T47D (cell line): Measurements from ENCODE around the gene LRP8.
"Not testable (repeated sequence)": the region's sequence is repeated elsewhere in the genome, so short reads cannot be mapped to it uniquely, and the experiment has no call there.

Experiments
- DNase-seq, 2 experiments: peaks; one replicate each; pipeline versions ENCODE4 v3.0.0 to v3.0.0-alpha.2; 2011 to 2012; ENCODE audit warnings: low read depth in 1 of 2, low spot score in 1 of 2
- JUND ChIP-seq: IDR thresholded peaks from 2 replicates; pipeline ENCODE4 v1.6.1; 2012; ENCODE audit warnings: low read depth
- in situ Hi-C: cut with HindIII; loops from 2 replicates; pipeline ENCODE4 v1.10.0; 2016; ENCODE audit warnings: low sequenced_read_pairs, low pct_unique_long_range_greater_than_20kb

Gene LRP8

DNA sequence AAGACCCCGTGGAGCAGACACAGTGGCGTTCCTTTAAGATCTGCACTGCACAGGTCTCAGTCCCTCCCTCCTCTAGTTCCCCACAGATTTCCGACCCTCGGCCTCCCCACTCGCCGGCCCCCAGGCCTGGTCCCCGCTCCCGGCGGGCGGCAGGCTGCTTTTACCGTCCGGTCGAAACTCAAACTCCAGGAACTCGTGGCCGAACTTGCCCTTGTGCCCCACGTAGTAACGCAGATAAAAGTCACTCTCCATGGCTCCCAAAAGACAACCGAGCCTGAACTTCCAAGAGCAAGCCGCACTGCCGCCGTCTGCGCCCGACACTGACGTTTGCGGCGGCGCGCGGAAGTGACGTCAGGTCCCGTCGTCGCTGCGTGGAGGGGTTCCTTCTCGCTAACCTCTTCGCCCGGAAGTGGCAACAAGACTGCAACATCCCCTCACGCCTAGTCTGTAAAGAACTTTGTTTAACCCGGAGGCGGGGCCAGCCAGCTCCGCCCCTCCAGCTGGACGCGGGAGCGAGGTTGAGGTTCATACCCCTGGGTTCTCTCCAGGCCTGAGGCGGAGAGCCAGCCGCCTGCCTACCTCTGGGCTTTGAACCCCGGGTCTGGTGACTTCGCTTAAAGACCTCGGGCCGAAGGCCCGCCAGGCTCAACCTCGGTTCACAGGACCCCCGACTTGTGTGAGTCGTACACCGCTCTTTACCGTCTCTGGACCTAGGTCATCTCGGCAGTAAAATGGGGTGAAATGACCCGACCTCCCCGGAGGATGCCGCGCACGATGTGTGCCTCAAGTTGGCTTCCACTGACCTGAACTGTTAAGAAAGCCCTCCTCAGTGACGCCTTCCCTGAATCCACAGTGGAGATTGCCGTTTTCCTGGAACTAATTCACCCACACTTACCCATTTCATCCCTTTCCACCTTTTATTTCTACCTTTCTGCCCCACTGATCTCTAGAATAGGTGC lies 89.4 kb downstream of the LRP8 start, which contains the start of gene MAGOH:
MAGOH (minus strand) TSS at position 322 of the 959 bp plus-strand sequence; CDS start at position 252, 70 bp downstream.
- DNase-seq: peak; percentile 95
- in situ Hi-C loops: no loop called here
- no peak for TF ChIP-seq JUND

DNA sequence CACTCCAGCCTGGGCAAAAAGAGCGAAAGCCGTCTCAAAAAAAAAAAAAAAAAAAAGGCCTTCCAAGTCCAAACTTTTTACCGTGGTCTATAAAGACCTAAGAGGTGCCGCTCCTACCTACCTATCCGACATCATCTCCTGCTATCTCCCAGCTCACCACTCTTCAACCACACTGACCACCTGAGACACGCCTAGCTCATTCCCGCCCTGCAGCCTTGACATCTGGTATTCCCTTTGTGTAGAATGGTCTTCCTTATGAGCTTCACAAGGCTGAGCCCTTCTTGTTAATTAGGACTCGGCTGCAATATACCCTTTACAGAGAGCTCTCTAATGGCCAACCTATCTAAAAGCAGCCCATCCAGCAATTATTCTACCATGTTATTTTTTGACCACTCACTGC lies 90.2 kb downstream of the LRP8 start:
- in situ Hi-C loops: no loop called here
- DNase-seq: no peak
- TF ChIP-seq JUND: no peak

DNA sequence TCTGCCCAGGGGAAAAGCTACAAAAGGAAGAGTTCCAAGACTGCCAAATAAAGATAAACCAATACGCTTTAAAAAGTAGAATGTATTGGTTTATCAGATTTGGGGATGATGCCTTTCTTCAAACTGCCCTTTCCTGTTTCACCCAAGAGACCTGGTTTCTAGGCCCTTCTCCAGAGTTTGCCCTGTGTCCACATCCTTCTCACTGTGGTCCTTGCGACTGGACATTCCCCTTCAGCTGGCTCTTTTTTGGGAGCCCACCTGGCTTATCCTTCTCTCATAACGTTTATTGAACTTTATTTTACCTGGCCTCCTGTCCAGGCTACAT lies 106.9 kb downstream of the LRP8 start:
- in situ Hi-C loops: no loop called here
- no peak for DNase-seq
- no peak for TF ChIP-seq JUND

DNA sequence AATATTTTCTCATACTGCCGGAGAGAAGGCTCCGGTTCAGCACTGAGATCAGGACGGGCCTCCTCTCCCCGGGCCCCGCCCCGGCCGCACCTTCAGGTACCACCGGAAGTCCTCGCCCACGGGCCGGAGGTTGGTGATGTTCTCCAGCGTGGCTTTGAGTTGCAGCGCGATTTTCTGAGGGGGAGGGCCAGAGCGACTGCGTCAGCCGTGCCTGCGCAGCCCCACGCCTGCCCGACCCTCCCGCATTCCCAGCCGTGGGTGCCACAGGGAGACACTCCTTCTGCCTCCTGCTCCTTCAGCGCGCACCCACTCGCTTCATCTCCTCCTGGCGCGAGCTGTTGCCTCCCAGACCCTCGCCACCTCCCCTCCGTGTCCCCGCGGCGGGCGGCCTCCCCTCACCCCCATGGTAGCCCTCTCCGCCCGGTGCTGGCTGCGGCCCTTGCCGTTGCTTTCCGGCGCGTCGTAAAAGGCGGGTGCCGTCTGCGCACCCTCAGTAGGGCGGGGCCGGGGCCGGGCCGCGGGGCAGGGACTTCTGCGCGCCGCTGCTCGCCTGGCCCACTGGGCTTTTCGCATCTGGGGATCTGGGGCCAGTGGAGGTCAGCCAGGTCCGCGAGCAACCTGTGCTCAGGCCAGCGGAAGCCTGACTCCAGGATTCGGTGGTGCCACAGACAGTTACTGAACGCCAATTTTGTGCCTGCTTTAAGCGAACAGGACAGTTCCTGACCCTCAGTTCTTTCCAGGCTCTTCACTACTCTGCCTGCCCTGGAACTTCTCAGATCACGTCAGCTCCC lies 107.5 kb downstream of the LRP8 start, which contains the start of gene CZIB:
CZIB (minus strand) TSS at position 464 of the 791 bp plus-strand sequence; CDS start at position 405, 59 bp downstream.
- no peak for TF ChIP-seq JUND
- in situ Hi-C loops: no loop called here
- peak; percentile 54 to 93 for DNase-seq

DNA sequence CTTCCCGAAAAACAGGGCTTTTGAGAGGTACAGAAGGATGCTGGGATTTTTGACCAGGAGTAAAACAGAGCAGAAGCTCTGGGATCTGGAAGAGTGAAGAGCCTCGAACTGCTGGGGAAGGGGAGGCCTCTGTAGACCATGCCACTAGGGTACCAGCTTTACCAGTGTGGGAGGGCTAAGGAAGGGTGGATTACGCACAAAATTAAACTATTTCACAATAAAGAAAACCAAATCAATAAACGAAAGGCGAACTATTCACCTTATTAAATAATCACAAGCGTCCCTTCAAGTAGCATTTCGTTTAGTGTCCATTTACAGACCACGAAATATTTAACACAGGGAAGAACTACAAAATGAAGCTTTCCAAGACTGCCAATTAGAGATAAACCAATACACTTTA lies 108.2 kb downstream of the LRP8 start:
- in situ Hi-C loops: no loop called here
- DNase-seq: no peak
- no peak for TF ChIP-seq JUND

DNA sequence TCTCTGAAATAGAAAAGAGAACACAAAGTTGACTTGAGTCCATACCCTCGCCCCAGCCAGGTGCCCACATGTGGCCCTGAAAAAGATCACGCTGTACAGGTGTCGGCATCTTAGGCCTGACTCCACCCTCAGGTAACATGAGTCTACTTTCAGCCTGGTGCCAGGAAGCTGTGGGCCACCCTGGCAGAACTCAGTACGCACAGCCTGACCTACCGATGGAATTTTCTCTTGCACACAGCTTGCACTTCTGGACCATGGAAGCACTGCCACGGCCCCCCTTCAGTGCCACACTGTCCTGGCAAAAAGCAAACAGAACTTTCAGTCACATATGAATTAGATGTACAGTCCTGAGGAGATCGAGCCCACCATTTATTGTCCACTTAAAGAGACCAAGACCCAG lies 109.7 kb downstream of the LRP8 start:
- in situ Hi-C loops: no loop called here
- no peak for DNase-seq
- TF ChIP-seq JUND: no peak

DNA sequence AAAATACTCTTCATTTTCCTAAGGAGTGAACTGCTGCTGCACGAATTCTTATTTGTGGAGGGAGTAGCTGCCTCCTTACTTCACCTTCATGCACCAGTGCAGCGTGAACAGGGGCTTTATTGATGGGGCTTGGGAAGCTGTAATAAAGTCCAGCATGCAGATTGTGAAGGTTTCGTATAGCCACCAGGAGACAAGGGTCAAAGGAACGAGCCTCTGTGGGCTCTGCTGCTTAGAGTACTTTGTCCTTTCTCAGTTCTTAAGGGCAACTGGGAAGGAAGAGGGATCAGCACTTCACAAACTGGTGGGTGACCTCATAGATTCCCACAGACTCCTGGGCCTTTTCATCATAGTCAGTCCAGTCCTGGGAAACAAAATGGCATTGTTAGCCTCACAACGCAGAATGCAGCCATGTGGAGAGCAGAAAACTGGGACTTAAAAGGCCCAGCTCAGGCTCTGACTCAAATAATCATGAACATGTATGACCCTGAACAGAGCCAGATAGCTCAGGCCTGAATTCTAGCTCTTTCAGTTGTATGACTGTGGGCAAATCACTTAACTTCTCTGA lies 113.4 kb downstream of the LRP8 start:
- TF ChIP-seq JUND: no peak
- in situ Hi-C loops: no loop called here
- no peak for DNase-seq

DNA sequence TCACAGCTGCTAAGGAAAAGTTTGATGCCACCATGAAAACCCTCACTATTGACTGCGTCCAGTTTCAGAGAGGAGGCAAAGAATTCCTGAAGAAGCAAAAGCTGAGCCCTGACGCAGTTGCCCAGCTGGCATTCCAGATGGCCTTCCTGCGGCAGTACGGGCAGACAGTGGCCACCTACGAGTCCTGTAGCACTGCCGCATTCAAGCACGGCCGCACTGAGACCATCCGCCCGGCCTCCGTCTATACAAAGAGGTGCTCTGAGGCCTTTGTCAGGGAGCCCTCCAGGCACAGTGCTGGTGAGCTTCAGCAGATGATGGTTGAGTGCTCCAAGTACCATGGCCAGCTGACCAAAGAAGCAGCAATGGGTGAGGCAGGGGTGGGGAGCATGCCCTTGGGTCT lies 116.9 kb downstream of the LRP8 start:
- TF ChIP-seq JUND: no peak

DNA sequence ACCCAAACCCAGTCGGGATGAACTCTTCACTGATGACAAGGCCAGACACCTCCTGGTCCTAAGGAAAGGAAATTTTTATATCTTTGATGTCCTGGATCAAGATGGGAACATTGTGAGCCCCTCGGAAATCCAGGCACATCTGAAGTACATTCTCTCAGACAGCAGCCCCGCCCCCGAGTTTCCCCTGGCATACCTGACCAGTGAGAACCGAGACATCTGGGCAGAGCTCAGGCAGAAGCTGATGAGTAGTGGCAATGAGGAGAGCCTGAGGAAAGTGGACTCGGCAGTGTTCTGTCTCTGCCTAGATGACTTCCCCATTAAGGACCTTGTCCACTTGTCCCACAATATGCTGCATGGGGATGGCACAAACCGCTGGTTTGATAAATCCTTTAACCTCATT lies 117.5 kb downstream of the LRP8 start:
- in situ Hi-C loops: no loop called here
- DNase-seq: no peak
- TF ChIP-seq JUND: no peak

More for the DNA sequence above, 116.9 kb downstream of the LRP8 start:
- no peak for DNase-seq
- in situ Hi-C loops: no loop called here

DNA sequence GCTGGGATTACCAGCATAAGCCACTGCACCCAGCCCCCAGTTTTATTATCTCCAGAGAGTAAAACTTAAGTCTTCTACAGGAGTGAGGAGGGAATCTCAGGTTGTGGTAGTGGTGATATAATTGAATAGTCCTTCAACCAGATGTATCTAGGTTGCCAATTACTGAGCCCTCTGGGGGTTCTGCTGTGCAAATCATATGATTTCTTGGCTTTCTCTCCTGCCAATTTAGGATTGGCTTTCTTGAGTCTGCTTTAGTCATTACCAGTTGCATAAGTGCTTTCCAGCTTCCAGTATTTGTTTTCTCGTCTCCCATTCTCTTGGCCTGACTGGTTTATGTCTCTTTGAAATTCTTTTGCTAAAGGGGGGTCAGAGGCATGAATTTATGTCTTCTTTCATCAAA lies 120.1 kb downstream of the LRP8 start:
- TF ChIP-seq JUND: no peak
- in situ Hi-C loops: no loop called here
- no peak for DNase-seq

DNA sequence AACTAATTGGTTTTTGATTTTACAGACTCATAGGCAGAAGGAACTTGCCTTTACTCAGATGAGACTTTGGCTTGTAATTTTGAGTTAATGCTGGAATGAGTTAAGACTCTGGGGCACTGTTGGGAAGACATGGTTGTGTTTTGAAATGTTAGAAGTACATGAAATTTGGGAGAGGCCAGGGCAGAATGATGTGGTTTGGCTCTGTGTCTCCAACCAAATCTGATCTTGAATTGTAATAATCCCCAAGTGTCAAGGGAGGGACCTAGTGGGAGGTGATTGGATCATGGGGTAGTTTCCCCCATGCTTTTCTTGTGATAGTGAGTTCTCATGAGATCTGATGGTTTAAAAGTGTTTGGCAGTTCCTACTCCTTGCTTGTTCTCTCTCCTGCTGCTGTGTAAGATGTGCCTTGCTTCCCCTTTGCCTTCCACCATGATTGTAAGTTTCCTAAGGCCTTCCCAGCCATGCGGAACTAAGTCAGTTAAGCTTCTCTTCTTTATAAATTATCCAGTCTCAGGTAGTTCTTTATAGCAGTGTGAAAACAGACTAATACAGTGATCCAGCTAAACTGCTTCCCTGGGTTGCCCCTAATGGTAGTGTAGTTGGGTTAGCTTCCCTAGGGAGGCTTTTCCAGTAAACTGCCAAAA lies 121.0 kb downstream of the LRP8 start:
- no peak for DNase-seq
- in situ Hi-C loops: no loop called here
- no peak for TF ChIP-seq JUND

DNA sequence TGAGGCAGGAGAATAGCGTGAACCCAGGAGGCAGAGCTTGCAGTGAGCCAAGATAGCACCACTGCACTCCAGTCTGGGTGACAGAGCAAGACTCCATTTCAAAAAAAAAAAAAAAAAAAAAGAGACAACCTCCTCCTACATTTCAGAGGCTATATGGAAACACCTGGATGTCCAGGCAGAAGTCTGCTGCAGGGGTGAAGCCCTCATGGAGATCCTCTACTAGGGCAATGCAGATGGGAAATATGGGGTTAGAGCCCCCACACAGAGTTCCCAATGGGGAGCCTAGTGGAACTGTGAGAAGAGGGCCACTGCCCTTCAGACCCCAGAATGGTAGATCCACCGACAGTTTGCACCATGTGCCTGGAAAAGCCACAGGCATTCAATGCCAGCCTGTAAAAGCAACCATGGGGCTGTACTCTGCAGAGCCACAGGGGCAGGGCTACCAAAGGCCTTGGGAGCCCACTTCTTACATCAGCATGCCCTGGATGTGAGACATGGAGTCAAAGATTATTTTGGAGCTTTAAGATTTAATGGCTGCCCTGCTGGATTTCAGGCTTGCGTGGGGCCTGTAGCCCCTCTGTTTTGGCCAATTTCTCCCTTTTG lies 121.7 kb downstream of the LRP8 start:
- in situ Hi-C loops: not testable (repeated sequence)

DNA sequence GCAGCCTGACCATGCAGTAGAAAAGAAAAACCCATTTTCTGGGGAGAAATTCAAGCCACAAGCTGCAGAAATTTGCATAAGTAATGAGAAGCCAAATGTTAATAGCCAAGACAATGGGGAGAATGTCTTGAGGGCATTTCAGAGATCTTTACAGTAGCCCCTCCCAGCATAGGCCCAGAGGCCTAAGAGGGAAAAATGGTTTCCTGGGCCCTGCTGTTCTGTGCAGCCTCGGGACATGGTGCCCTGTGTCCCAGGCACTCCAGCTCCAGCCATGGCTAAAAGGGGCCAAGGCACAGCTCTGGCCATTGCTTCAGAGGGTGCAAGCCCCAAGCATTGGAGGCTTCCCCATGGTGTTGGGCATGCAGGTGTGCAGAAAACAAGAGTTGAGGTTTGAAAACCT lies 122.4 kb downstream of the LRP8 start:
- DNase-seq, in situ Hi-C loops: not testable (repeated sequence)

More for the DNA sequence above, 121.7 kb downstream of the LRP8 start:
- not testable (repeated sequence) for DNase-seq
